ENCODE results near the gene AOAH.
A peak's percentile ranks its signal among the peaks of the same experiment; 100 is the strongest.

Gene AOAH

GRCh38 chr7:36749282-36749960, 25.1 kb upstream of the AOAH start:
- no peak for TF ChIP-seq CTCF (conservative IDR thresholded peaks at IDR 0.05; ENCODE audit: control insufficient read depth, insufficient read depth, low read depth, low read length)
- DNase-seq (ENCODE audit: low read depth), result peak; percentile 42

GRCh38 chr7:36748017-36748487, 23.8 kb upstream of the AOAH start:
- no peak for TF ChIP-seq CTCF (conservative IDR thresholded peaks at IDR 0.05; ENCODE audit: control insufficient read depth, insufficient read depth, low read depth, low read length)
- no peak for DNase-seq (ENCODE audit: low read depth)
- H3K4me3 ChIP-seq (ENCODE audit: control insufficient read depth, low read depth, low read length), result no peak overlapping the region

More at GRCh38 chr7:36749282-36749960, 25.1 kb upstream of the AOAH start:
- no peak overlapping the region for H3K4me3 ChIP-seq (ENCODE audit: control insufficient read depth, low read depth, low read length)

- peak; percentile 23 for DNase-seq (ENCODE audit: low read depth)
- no peak overlapping the region for H3K4me3 ChIP-seq (ENCODE audit: control insufficient read depth, low read depth, low read length)
- TF ChIP-seq CTCF (conservative IDR thresholded peaks at IDR 0.05; ENCODE audit: control insufficient read depth, insufficient read depth, low read depth, low read length), result no peak
Observed at GRCh38 chr7:36747280-36748016, 23.2 kb upstream of the AOAH start.

- no peak overlapping the region for H3K4me3 ChIP-seq (ENCODE audit: control insufficient read depth, low read depth, low read length)
- DNase-seq (ENCODE audit: low read depth), result peak; percentile 7
- TF ChIP-seq CTCF (conservative IDR thresholded peaks at IDR 0.05; ENCODE audit: control insufficient read depth, insufficient read depth, low read depth, low read length), result no peak
Observed at GRCh38 chr7:36746347-36746746, 22.1 kb upstream of the AOAH start.

GRCh38 chr7:36742911-36743775, 18.8 kb upstream of the AOAH start:
- no peak overlapping the region for H3K4me3 ChIP-seq (ENCODE audit: control insufficient read depth, low read depth, low read length)
- no peak for TF ChIP-seq CTCF (conservative IDR thresholded peaks at IDR 0.05; ENCODE audit: control insufficient read depth, insufficient read depth, low read depth, low read length)
- no peak for DNase-seq (ENCODE audit: low read depth)

GRCh38 chr7:36741866-36742265, 17.6 kb upstream of the AOAH start:
- H3K4me3 ChIP-seq (ENCODE audit: control insufficient read depth, low read depth, low read length), result no peak overlapping the region
- TF ChIP-seq CTCF (conservative IDR thresholded peaks at IDR 0.05; ENCODE audit: control insufficient read depth, insufficient read depth, low read depth, low read length), result no peak

More at GRCh38 chr7:36741866-36742265, 17.6 kb upstream of the AOAH start:
- DNase-seq (ENCODE audit: low read depth), result no peak

Measured in fibroblast of mammary gland (primary cell).